ENCODE measurements around the gene FSD2. TPM values are rescaled to one million over a fixed set of nuclear protein-coding genes. Genes with fewer than 3 reads are reported as not detected.

Gene FSD2
- total and polyA plus RNA-seq, 9 of the 15 experiments (the other 6 are each of a cell fraction or from before 2014, with no cell fraction given): 0.01 to 0.06 TPM; not detected in 7

GRCh38 chr15:82809308-82810060 is 3.6 kb upstream of the FSD2 start, which contains the start of gene WHAMM (continued):
- TF ChIP-seq ZNF609 (CRISPR knock-in tag; IDR thresholded peaks at IDR 0.05; ENCODE audit: borderline replicate concordance) (no peak), ZNF318 (IDR thresholded peaks at IDR 0.05; ENCODE audit: borderline replicate concordance in 1 of 2, low read depth in 1 of 2) (no peak), ZBTB1 (CRISPR knock-in tag; IDR thresholded peaks at IDR 0.05; ENCODE audit: borderline replicate concordance, low read depth) (no peak; the same call in 1 of the 2 replicates), ZNF764 (CRISPR knock-in tag; IDR thresholded peaks at IDR 0.05; ENCODE audit: low read depth) (no peak), ZNF780A (CRISPR knock-in tag; IDR thresholded peaks at IDR 0.05) (no peak), ZNF449 (CRISPR knock-in tag; IDR thresholded peaks at IDR 0.05) (no peak), SP2 (IDR thresholded peaks at IDR 0.05; ENCODE audit: extremely low read depth, low read depth, low read length, poor library complexity, severe bottlenecking) (peak; percentile 84), POLR3A (IDR thresholded peaks at IDR 0.05; ENCODE audit: borderline replicate concordance, extremely low read depth, insufficient read depth, insufficient read length) (no peak), HEY1 (CRISPR knock-in tag; IDR thresholded peaks at IDR 0.05; ENCODE audit: borderline replicate concordance) (no peak), TAL1 (IDR thresholded peaks at IDR 0.05) (no peak)
